Natural killer cell (primary cell): ENCODE data around the gene MYO1C. TPM values are rescaled to one million over a fixed set of nuclear protein-coding genes. Genes with fewer than 3 reads are reported as not detected.
"Not testable (repeated sequence)": the region's sequence is repeated elsewhere in the genome, so short reads cannot be mapped to it uniquely, and the experiment has no call there.

ENCODE experiments used
- ATAC-seq, 3 donors: fragments of 150-1000 bp in 2 of 3; fragments of 200-7000 bp in 1 of 3; cut with Tn5 transposase; 1 replicate in 1 of 3; 2 replicates in 2 of 3; pipeline ENCODE4 v1.10.0; 2021; ENCODE audit warnings: mild to moderate bottlenecking in 2 of 3, moderate library complexity in 2 of 3
- DNase-seq, 2 donors: peaks; one replicate each; pipeline versions ENCODE4 v3.0.0 to v3.0.0-alpha.2; 2013 to 2021; ENCODE audit warnings: mixed read lengths in 1 of 2
- H3K27ac ChIP-seq: one replicate; pipeline ENCODE4 v1.5.1; 2013; ENCODE audit warnings: mild to moderate bottlenecking, low read length
- H3K27me3 ChIP-seq: one replicate; pipeline ENCODE4 v1.6.1; 2013; ENCODE audit warnings: low read length; ENCODE audit not compliant: control insufficient read depth, insufficient read depth
- H3K36me3 ChIP-seq: one replicate; pipeline ENCODE4 v1.6.1; 2013; ENCODE audit warnings: low read length; ENCODE audit not compliant: control insufficient read depth, insufficient read depth
- H3K4me1 ChIP-seq: one replicate; pipeline ENCODE4 v1.6.1; 2013; ENCODE audit warnings: low read length; ENCODE audit not compliant: control insufficient read depth, insufficient read depth
- H3K4me3 ChIP-seq: one replicate; pipeline ENCODE4 v1.5.1; 2013; ENCODE audit warnings: low read length
- H3K9me3 ChIP-seq: one replicate; pipeline ENCODE4 v1.6.1; 2013; ENCODE audit warnings: low read length; ENCODE audit not compliant: control insufficient read depth, insufficient read depth
- H3K27ac Mint-ChIP-seq, 2 donors: one replicate each; pipeline ENCODE4 v1.8.0; 2022; ENCODE audit warnings: mild to moderate bottlenecking in 2 of 2, mixed read lengths in 2 of 2, moderate library complexity in 1 of 2
- H3K27me3 Mint-ChIP-seq, 2 donors: one replicate each; pipeline ENCODE4 v1.8.0; 2022; ENCODE audit warnings: low read depth in 2 of 2, mixed read lengths in 2 of 2
- H3K36me3 Mint-ChIP-seq: one replicate; pipeline ENCODE4 v1.8.0; 2022; ENCODE audit warnings: mixed read lengths
- H3K4me1 Mint-ChIP-seq, 2 donors: one replicate each; pipeline ENCODE4 v1.8.0; 2022; ENCODE audit warnings: mixed read lengths in 2 of 2
- H3K4me3 Mint-ChIP-seq: one replicate; pipeline ENCODE4 v1.8.0; 2022; ENCODE audit warnings: mild to moderate bottlenecking, moderate library complexity, mixed read lengths
- H3K9me3 Mint-ChIP-seq, 2 donors: one replicate each; pipeline ENCODE4 v1.8.0; 2022; ENCODE audit warnings: mixed read lengths in 2 of 2
- CTCF ChIP-seq: fragments of 200-600 bp; IDR thresholded peaks from one replicate; pipeline ENCODE4 v1.8.0; 2022; ENCODE audit warnings: antibody characterized with exemption
- WGBS: methylation state at CpG from one replicate; pipeline ENCODE4 v1.1.7; 2013; ENCODE audit warnings: missing lambda C conversion rate; ENCODE audit not compliant: insufficient coverage; 5-methylcytosine and 5-hydroxymethylcytosine counted together
- intact Hi-C: fragments of 100-400 bp; cut with micrococcal nuclease; formaldehyde crosslinking; loops from one replicate; pipeline ENCODE4 v1.14.2; 2022
- total RNA-seq, 4 donors: library from RNA; stranded (reverse); fragments of 120-200 nt in 1 of 4; gene quantifications; one replicate each; pipeline versions ENCODE4 v1.2.3 to v1.2.4, GENCODE V29; 2013 to 2022

The MYO1C gene
- total RNA-seq, 3 donors from 2014 or later (not counting 1 experiment from before 2014, with no cell fraction given): 4.0 to 39.6 (median 24.0) TPM

- Mint-ChIP-seq H3K27ac (no peak overlapping the region), H3K4me1 (peaks cover 11 to 30% of the 10 kb centered on the region in 2 donors), H3K36me3 (no peaks in the 10 kb centered on the region), H3K4me3 (no peak overlapping the region), H3K27me3 (no peaks in the 10 kb centered on the region), H3K9me3 (no peaks in the 10 kb centered on the region)
- peaks cover 17% of the 10 kb centered on the region for H3K4me1 ChIP-seq
- 90% methylated on average over 11 of the region's 11 CpGs for WGBS
- no peak overlapping the region for H3K27ac ChIP-seq
- ATAC-seq (no peak), DNase-seq (no peak)
- no peaks in the 10 kb centered on the region for H3K9me3 ChIP-seq
- intact Hi-C loops: no loop called here
- H3K27me3 ChIP-seq: no peaks in the 10 kb centered on the region
- peaks cover 53% of the 10 kb centered on the region for H3K36me3 ChIP-seq
- no peak for TF ChIP-seq CTCF
- H3K4me3 ChIP-seq: no peak overlapping the region
Observed at GRCh38 chr17:1511290-1511689, 18.8 kb upstream of the MYO1C start.

- Histone ChIP-seq H3K4me1 (no peaks in the 10 kb centered on the region), H3K4me3 (no peak overlapping the region), H3K9me3 (no peaks in the 10 kb centered on the region), H3K27ac (no peak overlapping the region), H3K27me3 (no peaks in the 10 kb centered on the region), H3K36me3 (peaks cover 62% of the 10 kb centered on the region)
- no peak for DNase-seq
- intact Hi-C loops: no loop called here
- Mint-ChIP-seq H3K9me3 (no peaks in the 10 kb centered on the region), H3K4me1 (peaks cover 0 to 19% of the 10 kb centered on the region in 2 donors), H3K4me3 (no peak overlapping the region), H3K36me3 (no peaks in the 10 kb centered on the region), H3K27ac (no peak overlapping the region), H3K27me3 (no peaks in the 10 kb centered on the region)
- 86% methylated on average over 6 of the region's 7 CpGs for WGBS
- ATAC-seq: no peak
- no peak for TF ChIP-seq CTCF
Observed at GRCh38 chr17:1509290-1509881, 16.9 kb upstream of the MYO1C start.

- ATAC-seq, H3K9me3 Mint-ChIP-seq, H3K4me3 ChIP-seq, H3K27me3 ChIP-seq, H3K4me1 ChIP-seq, H3K36me3 Mint-ChIP-seq, H3K27ac ChIP-seq, intact Hi-C loops, H3K9me3 ChIP-seq, H3K27me3 Mint-ChIP-seq, H3K4me3 Mint-ChIP-seq, H3K27ac Mint-ChIP-seq, DNase-seq: not testable (repeated sequence)
- 95% methylated on average over 25 of the region's 25 CpGs for WGBS
- peaks cover 65% of the 10 kb centered on the region for H3K36me3 ChIP-seq
- peaks cover 0 to 19% of the 10 kb centered on the region in 2 donors for H3K4me1 Mint-ChIP-seq
Observed at GRCh38 chr17:1508709-1509108, 16.2 kb upstream of the MYO1C start.

GRCh38 chr17:1506649-1507267 lies 14.3 kb upstream of the MYO1C start:
- no peak for ATAC-seq
- WGBS: 97% methylated on average over 13 of the region's 13 CpGs
- peaks cover 0 to 14% of the 10 kb centered on the region in 2 donors for H3K4me1 Mint-ChIP-seq
- H3K36me3 Mint-ChIP-seq: no peaks in the 10 kb centered on the region
- H3K9me3 ChIP-seq: no peaks in the 10 kb centered on the region
- H3K9me3 Mint-ChIP-seq: no peaks in the 10 kb centered on the region
- no peaks in the 10 kb centered on the region for H3K27me3 Mint-ChIP-seq
- no peak overlapping the region for H3K4me3 ChIP-seq
- intact Hi-C loops: no loop called here
- no peak overlapping the region for H3K27ac ChIP-seq
- H3K27me3 ChIP-seq: no peaks in the 10 kb centered on the region
- H3K27ac Mint-ChIP-seq: no peak overlapping the region
- no peak overlapping the region for H3K4me3 Mint-ChIP-seq
- DNase-seq: no peak
- H3K36me3 ChIP-seq: peaks cover 50% of the 10 kb centered on the region
- TF ChIP-seq CTCF: no peak
- H3K4me1 ChIP-seq: no peaks in the 10 kb centered on the region
